GM19397 (cell line): ENCODE data around the gene RIN1.

Experiments used
- ATAC-seq: cut with Tn5 transposase; IDR thresholded peaks from one replicate; pipeline ENCODE4 v1.9.1; 2021; ENCODE audit warnings: mild to moderate bottlenecking, moderate library complexity; ENCODE audit not compliant: unreplicated experiment

RIN1 gene

DNA sequence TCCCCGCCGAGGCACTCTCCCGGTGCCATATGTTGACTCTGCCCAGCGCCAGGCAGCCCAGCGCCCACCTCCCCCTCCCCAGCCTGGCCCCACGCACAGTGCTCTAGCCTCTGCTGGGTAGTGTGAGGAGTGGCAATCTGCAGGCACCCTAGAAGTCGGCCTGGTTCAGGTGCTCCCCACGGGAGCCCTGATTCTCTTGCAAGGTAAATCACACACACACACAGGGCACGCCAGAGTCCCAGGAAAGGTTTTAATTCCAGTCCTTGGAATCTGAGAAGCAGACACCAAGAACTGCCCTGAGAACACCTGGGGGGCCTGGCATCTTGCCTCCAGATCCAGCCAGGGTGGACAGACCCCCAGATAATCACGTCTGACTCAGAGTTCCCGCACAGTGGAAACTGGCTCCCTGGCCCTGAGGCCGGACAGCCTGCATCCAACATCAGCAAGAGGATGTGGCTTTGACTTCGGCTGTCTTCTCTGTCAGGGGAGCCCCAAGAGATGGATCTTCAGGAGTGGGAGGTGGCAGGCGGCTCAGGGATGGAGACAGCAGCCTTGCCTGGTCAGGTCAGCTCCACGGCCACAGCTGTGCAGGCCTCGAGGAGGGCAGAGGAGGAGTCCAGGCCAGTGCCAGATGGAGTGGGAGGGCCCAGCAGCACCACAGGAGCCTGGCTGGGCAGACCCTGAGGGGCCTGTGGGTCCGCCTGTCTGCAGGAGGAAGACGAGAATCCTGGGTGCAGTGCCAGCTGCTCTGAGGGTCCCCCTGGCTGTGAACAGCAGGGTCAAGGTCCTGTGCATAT lies 1.1 kb upstream of the RIN1 start:
- no peak for ATAC-seq

DNA sequence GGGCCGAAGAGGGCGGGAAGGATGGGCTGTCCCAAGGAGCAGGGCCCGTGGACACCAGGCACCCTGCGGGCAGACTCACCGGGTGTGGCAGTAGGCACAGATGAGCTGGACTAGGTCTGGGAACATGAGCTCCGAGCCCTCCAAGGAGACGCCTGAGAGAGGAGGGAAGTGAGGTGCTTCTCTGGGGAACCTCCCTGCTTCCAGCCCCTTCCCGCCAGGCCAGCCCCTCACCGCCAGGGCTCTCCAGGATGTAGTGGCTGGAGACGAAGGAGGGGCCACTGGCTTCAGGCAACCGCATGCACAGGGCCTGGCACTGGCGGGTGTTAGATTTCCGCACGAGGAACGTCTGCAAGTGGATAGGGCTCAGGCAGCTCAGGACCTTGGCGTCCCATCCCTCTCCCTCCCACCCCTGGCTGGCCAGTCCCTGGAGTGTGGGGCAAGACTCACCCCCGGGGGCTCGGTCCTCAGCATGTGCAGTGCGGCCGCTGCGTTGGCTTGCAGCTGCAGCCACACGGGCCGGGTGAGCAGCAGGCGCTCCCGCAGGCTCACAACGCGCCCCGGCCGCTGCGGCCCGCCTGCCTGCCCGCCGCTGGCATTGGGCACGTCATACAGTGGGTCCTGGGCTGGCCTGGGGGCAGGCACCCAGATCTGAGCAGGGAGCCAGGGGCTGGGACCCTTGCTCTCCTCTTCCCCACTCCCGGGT lies 552 bp downstream of the RIN1 start:
- ATAC-seq = no peak

DNA sequence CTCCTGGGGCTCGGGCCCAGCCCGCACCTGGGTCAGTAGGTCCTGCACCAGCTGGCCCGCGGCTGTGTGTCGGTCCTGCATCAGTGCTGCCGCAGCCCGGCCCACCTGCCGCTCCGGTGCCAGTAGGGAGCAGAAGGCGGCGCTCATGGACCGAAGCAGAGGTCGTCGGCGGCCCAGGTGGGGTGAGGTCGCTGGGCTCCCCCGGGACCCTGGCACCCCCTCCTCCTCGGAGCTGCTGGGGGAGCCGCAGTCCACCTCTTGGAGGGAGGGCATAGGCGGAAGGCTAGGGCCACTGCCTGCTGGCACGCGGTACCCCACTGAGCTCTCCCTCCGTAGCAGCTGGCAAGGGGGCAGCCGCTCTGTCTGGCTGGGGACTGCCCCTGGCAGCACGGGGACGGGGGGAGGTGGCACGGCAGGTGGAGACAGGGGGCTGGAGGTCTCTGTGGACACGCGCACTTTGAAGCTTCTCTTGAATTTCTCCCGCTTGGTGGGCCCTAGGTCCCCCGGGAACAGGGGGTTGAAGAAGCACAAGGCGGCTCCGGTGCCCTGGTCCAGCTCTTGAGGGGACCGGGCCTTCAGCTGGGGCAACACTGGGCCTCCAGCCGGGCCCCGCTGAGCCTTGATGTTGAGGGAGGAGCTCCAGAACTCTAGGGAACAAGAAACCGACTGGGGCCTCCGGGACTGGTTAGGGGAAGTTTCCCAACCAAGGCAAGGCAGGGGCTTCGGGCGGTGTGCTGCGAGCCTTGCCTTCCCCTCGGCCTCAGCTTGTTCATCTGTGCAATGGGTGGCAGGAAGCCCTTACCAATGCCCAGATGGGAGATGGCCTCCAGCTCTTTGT lies 1.4 kb downstream of the RIN1 start:
- ATAC-seq = no peak

DNA sequence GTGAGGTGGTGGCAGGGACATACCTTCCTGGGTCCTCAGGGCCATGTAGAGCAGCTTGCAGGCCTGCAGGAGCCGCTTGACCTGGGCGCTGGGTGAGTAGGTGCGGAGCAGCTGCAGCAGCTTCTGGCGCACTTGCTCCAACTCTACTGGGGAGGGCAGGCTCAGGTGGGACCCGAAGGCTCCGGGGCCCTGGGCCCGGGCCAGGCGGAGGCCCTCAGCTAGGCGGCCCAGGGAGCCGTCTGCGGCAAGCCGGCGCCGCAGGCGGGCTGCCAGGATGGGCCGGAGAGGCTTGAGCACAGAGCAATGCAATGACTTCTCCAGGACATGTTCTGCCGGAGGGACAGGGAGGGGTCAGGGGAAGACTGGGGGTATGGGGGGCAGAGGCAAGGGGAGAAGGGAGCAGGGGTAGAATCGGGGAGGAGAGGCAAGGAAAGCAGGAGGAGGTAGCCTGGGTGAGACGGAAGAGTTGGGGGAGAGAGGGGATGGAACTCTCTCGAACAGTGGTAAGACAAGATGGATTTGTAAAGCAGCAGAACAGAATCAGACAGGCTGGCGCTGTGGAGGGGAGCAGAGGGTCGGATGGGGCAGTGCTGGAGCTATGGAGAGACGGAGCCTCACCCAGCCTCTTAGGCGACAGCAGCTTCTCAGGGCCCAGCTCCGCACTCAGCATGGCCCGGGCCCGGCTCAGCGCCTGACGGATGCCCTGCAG lies 2.2 kb downstream of the RIN1 start:
- ATAC-seq = no peak

DNA sequence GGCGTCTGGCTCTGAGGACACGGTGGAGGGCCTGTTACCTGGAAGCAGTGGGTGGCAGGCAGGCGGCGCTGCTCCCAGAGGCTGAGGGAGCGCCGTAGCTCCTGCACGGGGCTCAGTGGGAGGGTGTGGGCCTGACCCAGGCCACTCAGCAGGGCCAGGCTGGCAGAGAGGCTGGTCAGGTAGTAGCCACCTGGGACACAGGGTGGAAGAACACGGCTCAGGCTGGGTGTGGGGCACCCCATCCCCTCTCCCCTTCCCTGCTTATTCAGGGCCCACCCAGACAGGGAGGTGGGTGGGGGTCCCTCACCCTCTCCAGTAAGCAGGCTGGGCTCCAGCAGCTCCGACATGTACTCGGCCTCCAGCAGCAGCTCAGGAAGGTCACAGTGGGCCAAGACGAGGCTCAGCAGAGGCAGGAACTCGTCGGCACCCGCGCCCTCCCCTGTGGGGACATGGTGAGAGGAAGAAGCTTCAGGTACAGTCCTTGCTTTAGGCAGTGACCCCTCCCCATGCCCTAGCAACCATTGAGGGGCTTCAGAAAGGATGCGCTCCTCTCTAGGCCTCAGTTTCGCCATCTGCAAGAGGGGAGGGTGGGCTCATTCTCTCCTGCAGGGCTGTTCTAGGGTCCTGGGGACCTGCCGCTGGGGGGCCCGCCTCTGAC lies 2.9 kb downstream of the RIN1 start:
- no peak for ATAC-seq

DNA sequence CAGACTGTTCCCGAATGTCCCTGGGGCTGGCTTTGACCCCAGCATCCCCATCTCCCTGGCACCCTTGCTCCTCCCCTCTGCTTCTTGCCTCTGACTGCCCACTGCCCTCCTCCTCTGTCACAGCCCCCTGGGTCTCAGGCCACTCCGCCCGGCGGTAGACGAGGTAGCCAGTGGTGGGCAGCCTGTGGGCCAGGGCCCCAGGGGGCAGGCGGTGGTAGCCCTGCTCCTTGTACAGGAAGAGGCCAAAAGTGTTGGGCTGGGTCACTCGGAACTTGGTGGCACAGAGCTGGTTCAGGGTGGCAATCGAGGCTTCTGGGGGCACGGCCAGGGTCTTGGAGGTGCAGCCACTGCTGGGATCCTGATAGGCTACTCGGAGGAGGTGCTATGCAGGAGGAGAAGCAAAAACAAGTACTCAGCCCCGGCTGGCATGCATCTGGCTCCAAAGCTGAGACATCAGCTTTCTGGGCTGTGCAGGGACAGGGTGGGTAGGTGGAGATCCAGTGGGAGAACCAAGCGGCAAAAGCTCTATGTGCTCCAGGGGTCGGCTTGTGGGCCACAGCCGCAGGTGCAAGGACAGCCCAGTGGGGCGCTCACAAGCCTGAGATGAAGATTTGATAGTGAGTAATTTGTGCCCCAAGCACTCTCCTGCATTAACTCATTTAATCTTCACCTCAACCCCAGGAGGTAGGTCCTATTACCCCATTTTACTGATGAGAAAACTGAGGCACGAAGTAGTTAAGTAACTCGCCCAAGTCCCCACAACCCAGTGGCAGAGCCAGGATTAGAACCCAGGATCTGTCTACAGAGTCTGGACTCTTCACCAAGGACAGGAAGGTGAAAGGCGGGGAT lies 3.6 kb downstream of the RIN1 start:
- no peak for ATAC-seq

DNA sequence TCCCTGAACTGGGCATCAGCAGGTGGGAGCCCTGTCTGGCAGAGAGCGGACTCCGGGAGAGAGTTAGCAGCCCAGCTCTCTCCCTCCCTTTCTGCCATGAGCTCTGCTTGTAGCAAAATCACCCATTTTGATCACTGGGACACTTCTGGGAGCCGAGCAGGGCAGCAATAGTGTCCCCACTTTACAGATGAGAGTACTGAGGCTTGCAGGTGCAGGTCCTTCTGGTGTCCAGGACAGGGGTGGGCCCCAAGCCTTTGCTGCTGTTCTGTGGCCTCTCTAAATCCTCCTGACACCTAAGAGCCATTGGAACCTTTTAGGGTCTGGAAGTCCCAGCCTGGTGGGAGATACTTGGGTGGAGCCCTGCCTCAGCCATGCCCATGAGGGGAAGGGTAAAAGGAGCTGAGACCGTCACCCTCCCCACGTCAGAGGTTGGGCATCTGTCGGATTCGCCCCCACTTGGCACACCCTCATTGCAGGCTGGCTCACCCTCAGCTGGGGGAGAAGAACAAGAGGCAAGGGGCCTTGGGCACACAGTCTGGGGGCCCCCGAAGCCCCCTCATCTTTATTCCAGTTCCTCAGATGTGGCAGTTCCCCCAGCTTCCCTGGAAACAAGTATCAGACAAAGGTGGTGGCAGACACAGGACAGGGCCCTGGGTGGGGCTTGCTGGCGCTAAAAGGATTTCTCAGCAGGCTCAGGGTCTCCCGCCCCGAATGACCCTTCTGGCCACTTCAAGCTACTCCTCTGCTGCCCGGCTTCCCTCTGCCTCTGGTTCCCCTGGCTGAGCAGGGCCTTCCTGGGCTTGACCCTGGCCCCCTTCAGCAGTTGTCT lies 4.5 kb downstream of the RIN1 start:
- ATAC-seq = no peak

DNA sequence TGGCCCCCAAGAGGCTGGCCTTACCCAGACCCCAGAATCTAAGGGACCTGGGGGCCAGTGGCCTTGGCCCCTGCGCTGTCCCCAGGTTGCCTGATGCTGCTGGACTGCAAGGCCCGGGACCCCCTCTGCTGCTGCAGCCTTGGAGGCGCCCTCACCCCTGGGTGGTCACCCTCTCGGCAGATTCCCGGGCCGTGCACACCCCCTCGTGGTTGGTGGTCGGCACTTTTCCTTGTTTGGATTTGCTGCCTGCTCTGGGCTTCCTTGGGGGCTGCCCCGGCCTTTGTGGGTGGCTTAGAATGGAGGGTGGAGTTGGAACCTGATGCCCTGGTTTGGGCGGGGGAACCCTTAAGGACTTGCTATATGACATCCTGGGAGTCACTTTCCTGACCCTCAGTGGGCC lies 5.3 kb downstream of the RIN1 start:
- ATAC-seq = no peak

DNA sequence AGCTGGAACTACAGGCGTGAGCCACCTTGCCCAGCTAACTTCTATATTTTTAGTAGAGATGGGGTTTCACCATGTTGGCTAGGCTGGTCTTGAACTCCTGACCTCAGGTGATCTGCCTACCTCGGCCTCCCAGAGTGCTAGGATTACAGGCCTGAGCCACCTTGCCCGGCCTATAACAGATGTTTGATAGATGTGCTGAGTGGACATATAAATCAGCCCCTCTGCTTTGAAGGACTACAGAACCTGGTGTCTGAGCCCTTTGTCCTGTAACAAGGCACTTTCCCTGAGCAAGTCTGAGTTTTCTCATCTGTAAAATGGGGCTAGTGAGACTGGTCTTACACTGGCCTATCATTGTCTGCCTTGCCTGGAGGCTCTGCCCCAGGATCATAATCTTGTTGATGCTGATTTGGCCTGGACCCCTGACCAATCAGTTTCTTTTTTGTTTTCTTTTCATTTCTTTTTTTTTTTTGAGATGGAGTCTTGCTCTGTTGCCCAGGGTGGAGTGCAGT lies 7.0 kb downstream of the RIN1 start:
- ATAC-seq = no peak

DNA sequence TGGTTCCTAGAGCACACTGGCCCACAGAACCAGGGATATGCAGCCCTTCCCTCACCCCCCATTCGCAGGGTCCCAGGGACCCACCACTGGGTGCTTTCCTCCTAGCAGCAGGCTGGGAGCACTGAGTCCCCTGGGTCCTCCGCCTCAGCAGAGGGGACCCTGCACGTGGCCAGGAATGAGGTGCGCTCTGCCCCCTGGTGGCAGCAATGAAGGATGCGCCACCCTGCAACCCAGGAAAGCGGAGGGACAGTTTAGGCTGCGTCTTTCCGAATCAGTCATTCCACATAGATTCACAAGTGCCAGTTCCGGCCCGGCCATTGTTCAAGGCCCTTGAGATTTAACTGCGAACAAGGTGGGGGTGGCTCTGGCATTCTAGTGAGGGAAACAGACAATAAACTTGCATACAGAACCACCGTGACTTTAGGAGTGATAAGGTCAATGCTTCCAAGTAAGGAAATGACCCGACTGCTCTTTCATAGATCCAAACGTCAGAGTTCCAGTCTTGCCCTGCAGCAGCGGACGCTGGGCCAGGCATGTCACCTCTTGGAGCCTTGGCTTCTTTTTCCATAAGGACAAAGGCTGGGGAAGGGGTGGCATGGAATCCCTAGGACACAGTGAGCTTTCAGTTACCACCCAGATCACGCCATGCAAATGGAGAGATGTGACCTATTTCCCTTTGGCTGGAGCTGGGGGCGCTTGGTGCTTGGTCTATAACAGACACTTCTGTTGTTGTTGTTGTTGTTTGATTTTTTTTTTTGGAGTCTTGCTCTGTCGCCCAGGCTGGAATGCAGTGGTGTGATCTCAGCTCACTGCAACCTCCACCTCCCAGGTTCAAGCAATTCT lies 7.7 kb downstream of the RIN1 start:
- ATAC-seq = peak; percentile 64

DNA sequence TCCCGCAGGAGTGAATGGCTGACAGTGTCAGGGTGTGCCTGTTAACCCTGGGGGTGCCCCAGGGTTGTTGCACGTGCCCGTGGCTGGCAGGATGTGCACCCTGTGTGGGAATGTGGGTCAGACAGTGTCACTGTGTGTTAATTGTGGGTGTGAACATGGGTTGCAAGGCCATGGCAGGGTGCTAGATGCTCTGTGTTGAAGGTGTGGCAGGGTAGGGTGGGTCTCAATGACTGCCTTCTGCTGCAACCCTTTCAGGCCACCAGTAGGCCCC lies 8.3 kb downstream of the RIN1 start:
- no peak for ATAC-seq

DNA sequence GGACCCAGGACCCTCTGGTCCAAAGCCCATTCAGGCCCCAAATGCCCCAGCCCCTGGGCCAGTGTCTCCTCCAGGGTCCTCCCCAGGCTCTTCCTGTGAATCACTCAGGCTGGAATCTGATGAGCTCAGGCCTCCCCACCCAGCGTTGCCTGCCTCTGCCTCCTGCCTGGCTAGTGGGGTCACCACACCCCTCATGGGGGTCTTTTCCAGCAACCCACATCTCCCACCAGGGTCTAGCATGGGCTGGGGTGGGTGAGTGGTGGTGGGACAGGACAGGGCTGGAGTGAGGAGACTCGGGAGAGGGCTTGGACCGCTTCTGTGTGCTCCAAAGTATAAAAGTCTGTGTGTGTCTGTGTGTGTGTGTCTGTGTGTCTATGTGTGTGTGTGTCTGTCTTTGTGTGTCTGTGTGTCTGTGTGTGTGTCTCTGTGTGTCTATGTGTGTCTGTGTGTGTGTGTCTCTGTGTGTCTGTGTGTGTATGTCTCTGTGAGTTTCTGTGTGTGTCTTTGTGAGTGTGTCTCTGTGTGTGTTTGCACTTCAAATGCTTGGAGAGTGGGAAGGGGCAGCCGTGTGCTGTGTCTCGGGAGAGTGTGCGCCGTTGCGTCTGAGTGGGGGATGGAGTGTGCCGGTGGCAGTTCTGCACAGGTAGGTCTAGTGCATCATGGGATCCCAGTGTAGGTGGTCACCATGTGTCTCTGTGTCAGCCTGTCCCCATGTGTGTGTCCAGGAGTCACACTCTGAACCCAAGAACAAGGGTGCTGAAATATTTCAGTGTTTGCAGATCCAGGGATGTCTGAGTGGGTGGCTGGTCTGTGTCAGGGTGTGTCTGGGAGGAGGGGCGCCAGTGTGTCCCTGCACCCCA lies 8.8 kb downstream of the RIN1 start:
- ATAC-seq = no peak

DNA sequence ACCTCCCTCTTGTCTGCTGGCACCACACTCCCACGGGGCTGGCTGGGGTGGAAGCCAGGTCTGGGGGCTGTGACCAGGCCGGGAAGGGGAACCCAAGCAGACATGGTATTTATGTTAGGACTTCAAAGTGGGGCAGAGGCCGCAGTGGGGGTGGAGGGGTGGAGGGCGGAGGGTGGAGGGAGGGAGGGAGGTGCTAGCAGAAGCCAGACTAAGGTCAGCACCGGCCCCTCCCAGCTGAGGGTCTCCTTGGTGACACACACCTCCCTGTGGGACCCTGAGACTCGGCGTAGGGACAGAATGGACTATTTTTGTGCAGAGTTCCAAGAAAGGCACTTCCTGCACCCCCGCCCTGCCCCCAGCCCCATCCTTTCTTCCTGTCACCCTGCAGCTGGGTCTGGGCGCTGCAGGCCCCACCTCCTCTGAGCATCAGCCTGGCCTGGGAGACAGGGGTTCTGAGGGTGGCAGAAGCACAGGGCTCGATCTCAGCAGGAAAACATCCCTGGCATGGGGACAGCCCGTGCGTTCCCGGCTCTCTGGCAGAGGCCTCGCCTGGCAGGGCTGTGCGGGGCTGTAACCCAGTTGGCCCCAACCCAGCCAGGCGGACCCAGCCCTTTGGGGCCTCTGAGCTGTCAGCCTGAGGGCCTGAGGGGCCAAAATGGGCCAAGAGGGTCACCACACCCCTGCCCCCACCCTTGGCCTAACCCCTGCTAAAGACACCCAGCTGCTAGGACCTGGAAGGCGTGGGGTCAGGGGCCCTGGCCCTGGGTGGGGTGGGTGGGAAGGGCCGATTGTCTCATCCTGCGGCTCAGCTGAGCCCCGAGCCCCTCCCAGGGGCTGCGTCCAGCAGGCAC lies 9.7 kb downstream of the RIN1 start:
- ATAC-seq = no peak

DNA sequence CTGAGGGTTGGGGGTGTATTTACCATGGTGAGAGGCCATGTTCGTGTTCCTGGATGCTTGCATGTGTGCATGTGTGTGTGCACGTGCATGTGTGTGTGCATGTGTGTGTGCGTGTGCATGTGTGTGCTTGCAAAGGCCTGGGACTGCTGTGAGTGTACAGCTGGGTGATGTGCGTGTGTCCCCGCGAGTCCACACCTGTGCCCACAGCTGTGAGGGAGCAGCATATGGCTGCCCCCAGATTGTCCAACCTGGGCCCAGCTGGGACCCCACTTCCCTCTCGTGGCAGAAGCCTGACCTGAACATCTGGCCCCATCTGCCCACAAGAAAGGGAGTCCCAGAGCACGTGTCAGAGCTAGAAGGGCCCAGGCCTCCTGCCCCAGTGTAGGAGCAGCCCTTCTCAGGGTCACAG lies 11.0 kb downstream of the RIN1 start:
- no peak for ATAC-seq

DNA sequence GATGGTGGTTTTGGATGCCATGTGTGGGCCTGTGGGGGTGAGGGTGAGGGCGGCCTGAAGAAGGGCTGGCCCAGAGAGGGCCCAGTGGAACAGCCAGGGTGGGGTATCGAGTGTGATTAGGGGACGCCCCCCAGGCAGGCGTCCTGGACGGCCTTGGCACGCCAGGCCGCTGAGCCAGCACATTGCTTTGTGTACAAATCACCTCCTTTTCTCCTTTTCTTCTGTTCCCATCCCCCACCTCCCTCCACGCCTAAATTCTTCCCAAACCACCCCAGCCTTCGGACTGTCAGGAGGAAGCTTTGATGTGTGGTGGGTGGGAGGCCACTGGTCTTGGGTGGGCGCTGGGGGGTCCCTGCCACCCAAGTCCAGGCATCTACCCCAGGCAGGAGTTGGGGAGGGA lies 11.6 kb downstream of the RIN1 start:
- no peak for ATAC-seq

DNA sequence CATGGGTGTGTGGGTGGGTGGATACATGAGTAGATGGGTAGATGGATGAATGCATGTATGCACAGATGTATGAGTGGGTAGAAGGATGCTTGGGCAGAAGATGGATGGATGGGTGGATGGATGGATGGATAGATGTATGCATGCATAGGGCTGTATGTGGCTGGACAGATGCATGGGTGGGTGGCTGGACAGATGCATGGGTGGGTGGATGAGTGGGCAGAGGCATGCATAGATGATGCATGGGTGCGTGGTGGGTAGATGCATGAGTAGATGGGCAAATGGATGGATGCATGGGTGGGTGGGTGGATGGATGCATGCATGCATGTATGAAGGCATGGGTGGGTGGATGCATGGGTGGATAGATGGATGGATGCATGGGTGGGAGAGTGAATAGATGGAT lies 12.6 kb downstream of the RIN1 start:
- no peak for ATAC-seq
